Endothelial cell (in vitro differentiated cells): ENCODE results near the gene COL4A6. TPM values are rescaled to one million over a fixed set of nuclear protein-coding genes. Genes with fewer than 3 reads are reported as not detected.

Experiments
- DNase-seq: peaks from one replicate; pipeline ENCODE4 v3.0.0; 2021; ENCODE audit warnings: low spot score
- H3K27ac Mint-ChIP-seq: one replicate; pipeline ENCODE4 v1.8.0; 2021; ENCODE audit warnings: mixed read lengths, inconsistent platforms; ENCODE audit not compliant: unreplicated experiment
- H3K27me3 Mint-ChIP-seq: one replicate; pipeline ENCODE4 v1.8.0; 2021; ENCODE audit warnings: mild to moderate bottlenecking, moderate library complexity, mixed read lengths, inconsistent platforms; ENCODE audit not compliant: unreplicated experiment
- H3K36me3 Mint-ChIP-seq: one replicate; pipeline ENCODE4 v1.8.0; 2021; ENCODE audit warnings: mild to moderate bottlenecking, low read depth, mixed read lengths, inconsistent platforms; ENCODE audit not compliant: unreplicated experiment
- H3K4me1 Mint-ChIP-seq: one replicate; pipeline ENCODE4 v1.8.0; 2021; ENCODE audit warnings: mild to moderate bottlenecking, mixed read lengths, inconsistent platforms; ENCODE audit not compliant: unreplicated experiment
- H3K4me3 Mint-ChIP-seq: one replicate; pipeline ENCODE4 v1.8.0; 2021; ENCODE audit warnings: mild to moderate bottlenecking, mixed read lengths, inconsistent platforms; ENCODE audit not compliant: unreplicated experiment
- H3K9me3 Mint-ChIP-seq: one replicate; pipeline ENCODE4 v1.8.0; 2021; ENCODE audit warnings: mixed read lengths, inconsistent platforms; ENCODE audit not compliant: unreplicated experiment
- total RNA-seq: library from RNA; stranded (reverse); fragmentation: NEBNext Ultra II Directional; extraction: Animal tissue kit (Norgen Biotek cat#: 25700); gene quantifications from one replicate; pipeline ENCODE4 v1.2.1, GENCODE V29; 2021; ENCODE audit not compliant: unreplicated experiment
- TF ChIP-seq, protein P1 (sequence below): fragments of 200-600 bp; sonication (generic); IDR thresholded peaks from one replicate; pipeline ENCODE4 v1.5.0; 2021; ENCODE audit warnings: antibody characterized with exemption; ENCODE audit not compliant: unreplicated experiment

COL4A6 gene
- total RNA-seq, 1 donor from 2014 or later = 10.5 TPM

DNA sequence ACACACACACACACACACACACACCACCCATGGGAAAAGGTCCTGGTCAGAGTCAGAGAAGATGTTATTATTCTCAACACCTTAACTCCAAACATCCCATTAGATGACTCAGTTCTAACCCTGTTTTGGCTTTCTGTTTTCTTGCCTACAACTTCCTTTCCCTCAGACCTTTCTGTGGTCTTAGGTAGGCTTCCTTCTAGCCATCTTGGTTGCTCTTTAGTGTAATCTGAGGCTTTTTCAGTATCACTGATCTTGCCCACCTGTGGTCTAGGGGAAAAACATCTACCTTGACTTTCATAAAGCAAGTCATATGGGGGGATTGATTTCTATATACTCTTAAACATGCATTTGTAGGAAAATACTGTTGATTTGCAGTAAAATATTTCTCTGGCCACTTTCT is 289.7 kb downstream of the COL4A6 start:
- H3K27me3 Mint-ChIP-seq = no peaks in the 10 kb centered on the region
- no peaks in the 10 kb centered on the region for H3K4me1 Mint-ChIP-seq
- no peak overlapping the region for H3K27ac Mint-ChIP-seq
- no peak for DNase-seq
- no peaks in the 10 kb centered on the region for H3K9me3 Mint-ChIP-seq
- H3K36me3 Mint-ChIP-seq = peaks cover 23% of the 10 kb centered on the region
- no peak overlapping the region for H3K4me3 Mint-ChIP-seq
- TF ChIP-seq, protein P1, sequence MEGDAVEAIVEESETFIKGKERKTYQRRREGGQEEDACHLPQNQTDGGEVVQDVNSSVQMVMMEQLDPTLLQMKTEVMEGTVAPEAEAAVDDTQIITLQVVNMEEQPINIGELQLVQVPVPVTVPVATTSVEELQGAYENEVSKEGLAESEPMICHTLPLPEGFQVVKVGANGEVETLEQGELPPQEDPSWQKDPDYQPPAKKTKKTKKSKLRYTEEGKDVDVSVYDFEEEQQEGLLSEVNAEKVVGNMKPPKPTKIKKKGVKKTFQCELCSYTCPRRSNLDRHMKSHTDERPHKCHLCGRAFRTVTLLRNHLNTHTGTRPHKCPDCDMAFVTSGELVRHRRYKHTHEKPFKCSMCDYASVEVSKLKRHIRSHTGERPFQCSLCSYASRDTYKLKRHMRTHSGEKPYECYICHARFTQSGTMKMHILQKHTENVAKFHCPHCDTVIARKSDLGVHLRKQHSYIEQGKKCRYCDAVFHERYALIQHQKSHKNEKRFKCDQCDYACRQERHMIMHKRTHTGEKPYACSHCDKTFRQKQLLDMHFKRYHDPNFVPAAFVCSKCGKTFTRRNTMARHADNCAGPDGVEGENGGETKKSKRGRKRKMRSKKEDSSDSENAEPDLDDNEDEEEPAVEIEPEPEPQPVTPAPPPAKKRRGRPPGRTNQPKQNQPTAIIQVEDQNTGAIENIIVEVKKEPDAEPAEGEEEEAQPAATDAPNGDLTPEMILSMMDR = no peak

DNA sequence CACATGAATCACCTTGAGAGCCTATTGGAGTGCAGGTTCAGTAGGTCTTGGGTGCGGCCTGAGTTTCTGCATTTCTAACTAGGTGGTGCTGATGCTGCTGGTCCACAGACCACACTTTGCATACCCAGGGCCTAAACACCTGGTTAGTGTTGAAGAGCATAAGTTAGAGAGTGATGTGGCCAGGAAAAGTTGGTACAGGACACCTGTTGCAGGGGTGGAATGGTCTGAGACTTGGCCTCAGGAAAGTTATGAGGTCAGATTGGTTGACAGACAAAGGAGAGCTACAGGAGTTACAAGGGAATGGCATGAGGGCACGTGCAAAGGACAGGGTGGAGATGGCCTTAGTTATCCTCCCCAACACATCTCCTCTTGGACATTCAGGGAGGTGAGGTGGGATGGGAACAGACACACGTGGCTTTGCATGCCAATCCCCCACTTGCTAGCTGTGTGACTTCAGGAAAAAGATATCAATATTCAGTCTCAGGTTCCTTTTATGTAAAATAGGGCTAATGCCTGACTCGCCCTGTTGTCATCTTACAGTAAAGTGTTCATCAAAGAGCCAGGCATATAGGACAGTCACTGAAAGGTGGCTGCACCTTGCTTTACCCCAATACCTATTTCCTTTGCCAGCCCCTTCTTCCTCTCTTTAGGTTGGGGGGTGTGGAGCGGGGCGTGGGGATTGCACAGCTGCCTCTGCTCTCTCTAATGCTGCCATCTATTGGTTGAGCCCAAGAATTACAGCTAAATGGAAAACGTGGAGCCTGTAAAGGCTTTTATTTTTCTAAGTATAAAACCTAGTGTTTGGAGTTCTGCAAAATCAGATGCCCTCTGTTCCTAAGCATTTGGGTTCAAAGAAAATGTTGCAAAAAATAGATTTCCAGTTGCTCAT is 299.2 kb downstream of the COL4A6 start:
- Mint-ChIP-seq H3K27me3 (no peaks in the 10 kb centered on the region), H3K36me3 (peaks cover 14% of the 10 kb centered on the region), H3K4me3 (no peak overlapping the region), H3K4me1 (no peaks in the 10 kb centered on the region), H3K9me3 (no peaks in the 10 kb centered on the region), H3K27ac (no peak overlapping the region)
- TF ChIP-seq, protein P1 = peak; percentile 47
- DNase-seq = no peak

DNA sequence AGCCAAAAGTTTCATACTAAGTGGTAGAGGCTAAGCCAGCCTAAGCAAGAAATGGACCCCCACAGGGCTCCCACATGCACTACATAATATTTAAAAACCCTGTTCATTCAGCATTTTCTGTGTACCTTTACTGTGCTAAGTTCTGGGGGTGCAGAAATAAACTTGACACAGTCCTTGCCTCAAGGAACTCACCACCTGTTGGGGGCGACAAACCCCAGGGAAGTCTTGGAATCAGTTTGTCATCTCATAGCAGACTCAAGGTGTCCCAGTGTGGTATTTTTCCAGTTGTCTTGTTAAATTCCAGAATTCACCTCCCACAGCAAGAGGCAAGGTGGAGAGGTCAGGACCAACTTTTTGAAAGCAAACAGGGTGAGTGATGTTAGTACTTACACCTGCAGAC is 303.5 kb downstream of the COL4A6 start:
- Mint-ChIP-seq H3K27me3 (no peaks in the 10 kb centered on the region), H3K4me3 (no peak overlapping the region), H3K36me3 (peaks cover 7% of the 10 kb centered on the region), H3K27ac (no peak overlapping the region), H3K9me3 (no peaks in the 10 kb centered on the region), H3K4me1 (peaks cover 14% of the 10 kb centered on the region)
- TF ChIP-seq, protein P1 = no peak
- DNase-seq = no peak

DNA sequence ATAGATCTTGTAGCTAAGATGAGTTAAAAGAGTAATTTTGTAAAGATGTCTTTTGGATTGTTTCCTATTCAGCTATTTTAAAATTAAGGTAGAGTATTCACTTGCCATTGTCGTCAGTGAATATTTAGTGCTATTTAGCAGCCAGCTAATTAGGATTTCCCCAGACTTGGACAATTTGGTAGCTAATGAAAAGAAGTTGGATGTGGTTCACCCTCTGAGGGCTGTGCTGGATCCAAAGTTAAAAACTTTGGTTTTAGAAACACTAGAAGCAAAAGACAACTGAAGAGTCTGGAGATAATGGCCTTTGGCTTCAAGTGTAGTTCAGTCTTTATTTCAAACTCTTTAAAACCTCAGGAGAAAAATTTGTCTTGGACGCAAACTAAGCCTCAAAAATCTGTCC is 305.3 kb downstream of the COL4A6 start:
- Mint-ChIP-seq H3K4me3 (no peak overlapping the region), H3K4me1 (peaks cover 14% of the 10 kb centered on the region), H3K9me3 (no peaks in the 10 kb centered on the region), H3K27me3 (no peaks in the 10 kb centered on the region), H3K36me3 (peaks cover 4% of the 10 kb centered on the region), H3K27ac (no peak overlapping the region)
- DNase-seq = no peak
- TF ChIP-seq, protein P1 = no peak

DNA sequence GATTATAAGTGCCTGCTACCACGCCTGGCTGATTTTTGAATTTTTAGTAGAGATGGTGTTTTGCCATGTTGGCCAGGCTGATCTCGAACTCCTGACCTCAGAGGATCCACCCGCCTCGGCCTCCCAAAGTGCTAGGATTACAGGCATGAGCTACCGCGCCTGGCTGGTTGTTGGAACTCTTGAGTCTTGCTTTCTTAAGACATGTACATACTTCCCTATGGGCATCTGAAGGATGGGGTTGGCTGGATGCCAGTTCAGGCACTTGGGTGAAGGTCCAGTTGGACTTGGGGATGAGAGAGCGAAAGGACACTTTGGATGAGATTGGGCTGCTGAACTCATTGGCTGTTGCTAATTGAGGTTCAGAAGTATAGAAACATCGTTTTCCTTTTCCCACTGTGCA is 306.2 kb downstream of the COL4A6 start:
- TF ChIP-seq, protein P1 = no peak
- no peak overlapping the region for H3K4me3 Mint-ChIP-seq
- H3K27ac Mint-ChIP-seq = peak overlapping the region; percentile 76
- H3K4me1 Mint-ChIP-seq = peaks cover 17% of the 10 kb centered on the region
- peaks cover 2% of the 10 kb centered on the region for H3K36me3 Mint-ChIP-seq
- no peak for DNase-seq
- no peaks in the 10 kb centered on the region for H3K27me3 Mint-ChIP-seq
- no peaks in the 10 kb centered on the region for H3K9me3 Mint-ChIP-seq
